ENCODE results near the gene TRABD.

GRCh38 chr22:50248196-50249081 lies 62.7 kb downstream of the TRABD start:
- TF ChIP-seq CTCF (conservative IDR thresholded peaks at IDR 0.05 in 1 of 2, IDR thresholded peaks at IDR 0.05 in 1 of 2; ENCODE audit: low read depth in 1 of 2, low read length in 2 of 2) (no peak), EZH2 (IDR thresholded peaks at IDR 0.05; ENCODE audit: low read length, missing control alignments) (no peak)

Data from fibroblast of lung (primary cell).